CD4-positive, CD25-positive, alpha-beta regulatory T cell (primary cell): Measurements from ENCODE around the gene ALDH1L1. TPM values are rescaled to one million over a fixed set of nuclear protein-coding genes. Genes with fewer than 3 reads are reported as not detected.

Experiments used
- ATAC-seq, 2 donors: fragments of 150-1000 bp; cut with Tn5 transposase; one replicate each; pipeline ENCODE4 v1.10.0; 2021; ENCODE audit warnings: low read depth in 2 of 2, moderate number of reproducible peaks in 2 of 2, moderate library complexity in 1 of 2
- DNase-seq, 3 donors: peaks; one replicate each; pipeline versions ENCODE4 v3.0.0 to v3.0.0-alpha.2; 2012 to 2022; ENCODE audit warnings: mixed read lengths in 1 of 3
- H3K27ac ChIP-seq: one replicate; pipeline ENCODE4 v1.7.0; 2013; ENCODE audit warnings: mild to moderate bottlenecking, low read length; ENCODE audit not compliant: insufficient read depth, poor library complexity, severe bottlenecking
- H3K27me3 ChIP-seq: one replicate; pipeline ENCODE4 v1.7.0; 2013; ENCODE audit warnings: low read length; ENCODE audit not compliant: control insufficient read depth, insufficient read depth
- H3K36me3 ChIP-seq: one replicate; pipeline ENCODE4 v1.7.0; 2013; ENCODE audit warnings: mild to moderate bottlenecking, low read length, moderate library complexity; ENCODE audit not compliant: control insufficient read depth, insufficient read depth
- H3K4me1 ChIP-seq: 2 replicates; pipeline ENCODE4 v1.7.0; 2013; ENCODE audit warnings: mild to moderate bottlenecking, low read length; ENCODE audit not compliant: insufficient read depth, control insufficient read depth, poor library complexity, severe bottlenecking
- H3K4me3 ChIP-seq: one replicate; pipeline ENCODE4 v1.7.0; 2013; ENCODE audit warnings: low read depth, mild to moderate bottlenecking, low read length, moderate library complexity
- H3K9me3 ChIP-seq, 2 experiments: 1 replicate in 1 of 2; 2 replicates in 1 of 2; pipeline ENCODE4 v1.7.0; 2013; ENCODE audit warnings: low read length in 2 of 2, mild to moderate bottlenecking in 1 of 2, moderate library complexity in 1 of 2; ENCODE audit not compliant: control insufficient read depth in 2 of 2
- H3K27ac Mint-ChIP-seq, 3 donors: one replicate each; pipeline ENCODE4 v1.8.0; 2020 to 2022; ENCODE audit warnings: mild to moderate bottlenecking in 3 of 3, mixed read lengths in 3 of 3, moderate library complexity in 2 of 3
- H3K27me3 Mint-ChIP-seq: one replicate; pipeline ENCODE4 v1.8.0; 2022; ENCODE audit warnings: mild to moderate bottlenecking, mixed read lengths
- H3K36me3 Mint-ChIP-seq: one replicate; pipeline ENCODE4 v1.8.0; 2020; ENCODE audit warnings: mixed read lengths
- H3K4me1 Mint-ChIP-seq, 4 donors: one replicate each; pipeline ENCODE4 v1.8.0; 2020 to 2022; ENCODE audit warnings: mixed read lengths in 4 of 4, mild to moderate bottlenecking in 1 of 4
- H3K4me3 Mint-ChIP-seq, 4 donors: one replicate each; pipeline ENCODE4 v1.8.0; 2020 to 2022; ENCODE audit warnings: mild to moderate bottlenecking in 4 of 4, mixed read lengths in 4 of 4, moderate library complexity in 3 of 4
- H3K9me3 Mint-ChIP-seq, 7 donors: one replicate each; pipeline ENCODE4 v1.8.0; 2020 to 2022; ENCODE audit warnings: mixed read lengths in 7 of 7, mild to moderate bottlenecking in 3 of 7, moderate library complexity in 2 of 7
- polyA plus RNA-seq, 4 donors: library from polyadenylated mRNA; unstranded; fragments of 300-500 nt; fragmentation: Illumina TruSeq; gene quantifications; one replicate each; pipeline ENCODE4 v1.2.3, GENCODE V29; 2021
- total RNA-seq: library from RNA; stranded (reverse); gene quantifications from one replicate; pipeline ENCODE4 v1.2.3, GENCODE V29; 2022

Gene ALDH1L1
- total and polyA plus RNA-seq, 5 donors from 2014 or later = 0.08 TPM; not detected in 4

GRCh38 chr3:126106336-126107202, 73.8 kb downstream of the ALDH1L1 start:
- H3K36me3 Mint-ChIP-seq = no peaks in the 10 kb centered on the region
- Histone ChIP-seq H3K36me3 (no peaks in the 10 kb centered on the region), H3K27me3 (no peaks in the 10 kb centered on the region), H3K9me3 (no peaks in the 10 kb centered on the region), H3K4me1 (no peaks in the 10 kb centered on the region), H3K4me3 (no peak overlapping the region), H3K27ac (no peak overlapping the region)
- DNase-seq (no peak), ATAC-seq (no peak)
- no peaks in the 10 kb centered on the region for H3K4me1 Mint-ChIP-seq
- peaks cover 0 to 2% (median 0%) of the 10 kb centered on the region in 7 donors for H3K9me3 Mint-ChIP-seq
- no peak overlapping the region for H3K4me3 Mint-ChIP-seq
- H3K27me3 Mint-ChIP-seq = no peaks in the 10 kb centered on the region
- no peak overlapping the region for H3K27ac Mint-ChIP-seq

GRCh38 chr3:126105691-126106187, 74.6 kb downstream of the ALDH1L1 start:
- H3K27ac Mint-ChIP-seq = no peak overlapping the region
- H3K4me1 ChIP-seq = no peaks in the 10 kb centered on the region
- no peak overlapping the region for H3K27ac ChIP-seq
- no peaks in the 10 kb centered on the region for H3K36me3 Mint-ChIP-seq
- DNase-seq (no peak), ATAC-seq (no peak)
- no peaks in the 10 kb centered on the region for H3K4me1 Mint-ChIP-seq
- no peaks in the 10 kb centered on the region for H3K9me3 ChIP-seq
- H3K36me3 ChIP-seq = no peaks in the 10 kb centered on the region
- no peak overlapping the region for H3K4me3 Mint-ChIP-seq
- peaks cover 0 to 2% (median 0%) of the 10 kb centered on the region in 7 donors for H3K9me3 Mint-ChIP-seq
- H3K27me3 ChIP-seq = no peaks in the 10 kb centered on the region
- H3K27me3 Mint-ChIP-seq = no peaks in the 10 kb centered on the region
- no peak overlapping the region for H3K4me3 ChIP-seq

GRCh38 chr3:126104742-126105605, 75.4 kb downstream of the ALDH1L1 start:
- H3K4me3 Mint-ChIP-seq = no peak overlapping the region
- H3K9me3 Mint-ChIP-seq = peaks cover 0 to 4% (median 0%) of the 10 kb centered on the region in 7 donors
- Histone ChIP-seq H3K4me1 (no peaks in the 10 kb centered on the region), H3K9me3 (no peaks in the 10 kb centered on the region), H3K27ac (no peak overlapping the region), H3K27me3 (no peaks in the 10 kb centered on the region), H3K4me3 (no peak overlapping the region), H3K36me3 (no peaks in the 10 kb centered on the region)
- H3K27me3 Mint-ChIP-seq = no peaks in the 10 kb centered on the region
- ATAC-seq (no peak), DNase-seq (no peak)
- H3K27ac Mint-ChIP-seq = no peak overlapping the region
- no peaks in the 10 kb centered on the region for H3K36me3 Mint-ChIP-seq
- H3K4me1 Mint-ChIP-seq = peaks cover 0 to 4% (median 0%) of the 10 kb centered on the region in 4 donors

GRCh38 chr3:126104028-126104635, 76.3 kb downstream of the ALDH1L1 start:
- no peaks in the 10 kb centered on the region for H3K9me3 ChIP-seq
- H3K27ac ChIP-seq = no peak overlapping the region
- Mint-ChIP-seq H3K36me3 (no peaks in the 10 kb centered on the region), H3K27ac (no peak overlapping the region), H3K9me3 (peaks cover 0 to 4% (median 0%) of the 10 kb centered on the region in 7 donors), H3K4me3 (no peak overlapping the region), H3K27me3 (no peaks in the 10 kb centered on the region), H3K4me1 (peaks cover 0 to 4% (median 0%) of the 10 kb centered on the region in 4 donors)
- DNase-seq (no peak), ATAC-seq (no peak)
- no peaks in the 10 kb centered on the region for H3K36me3 ChIP-seq
- H3K4me3 ChIP-seq = no peak overlapping the region
- H3K4me1 ChIP-seq = no peaks in the 10 kb centered on the region
- H3K27me3 ChIP-seq = no peaks in the 10 kb centered on the region

GRCh38 chr3:126103121-126104027, 77.0 kb downstream of the ALDH1L1 start:
- H3K4me3 ChIP-seq = no peak overlapping the region
- H3K27me3 ChIP-seq = no peaks in the 10 kb centered on the region
- Mint-ChIP-seq H3K4me1 (peaks cover 0 to 4% (median 0%) of the 10 kb centered on the region in 4 donors), H3K27me3 (no peaks in the 10 kb centered on the region), H3K27ac (no peak overlapping the region), H3K36me3 (no peaks in the 10 kb centered on the region), H3K4me3 (no peak overlapping the region), H3K9me3 (peaks cover 0 to 4% (median 0%) of the 10 kb centered on the region in 7 donors)
- no peak overlapping the region for H3K27ac ChIP-seq
- H3K9me3 ChIP-seq = no peaks in the 10 kb centered on the region
- H3K4me1 ChIP-seq = no peaks in the 10 kb centered on the region
- ATAC-seq (no peak), DNase-seq (no peak)
- H3K36me3 ChIP-seq = no peaks in the 10 kb centered on the region

GRCh38 chr3:126102530-126102951, 77.8 kb downstream of the ALDH1L1 start:
- H3K36me3 ChIP-seq = no peaks in the 10 kb centered on the region
- H3K36me3 Mint-ChIP-seq = no peaks in the 10 kb centered on the region
- peaks cover 0 to 4% (median 0%) of the 10 kb centered on the region in 4 donors for H3K4me1 Mint-ChIP-seq
- H3K27me3 ChIP-seq = no peaks in the 10 kb centered on the region
- no peak for DNase-seq
- H3K27me3 Mint-ChIP-seq = no peaks in the 10 kb centered on the region
- H3K4me3 Mint-ChIP-seq = no peak overlapping the region
- no peak overlapping the region for H3K4me3 ChIP-seq
- H3K4me1 ChIP-seq = no peaks in the 10 kb centered on the region
- H3K9me3 Mint-ChIP-seq = peaks cover 0 to 7% (median under 1%) of the 10 kb centered on the region in 7 donors
- H3K27ac ChIP-seq = no peak overlapping the region
- H3K27ac Mint-ChIP-seq = no peak overlapping the region
- H3K9me3 ChIP-seq = peaks cover 0 to 3% of the 10 kb centered on the region in 2 experiments
- no peak for ATAC-seq
